ENCODE data around the gene SAMD4A.

DNA sequence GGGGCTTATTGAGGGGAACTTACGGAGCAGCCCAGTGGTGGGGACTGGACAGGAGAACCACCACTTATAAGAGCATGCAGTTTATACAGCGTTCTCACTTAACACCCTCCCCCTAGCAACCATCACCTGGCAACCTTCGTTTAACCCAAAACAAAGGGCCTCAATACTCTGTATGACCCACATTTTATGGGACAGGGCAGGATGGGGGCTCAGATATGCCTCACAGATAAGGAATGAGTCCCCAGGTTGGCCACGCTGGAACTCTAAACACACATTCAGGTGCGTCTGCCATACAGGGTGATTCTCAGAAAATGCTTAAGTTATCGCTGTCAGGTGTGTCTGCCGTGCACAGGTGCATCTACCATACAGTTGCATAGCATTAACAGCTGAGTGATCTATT, 236.5 kb downstream of the SAMD4A start:
- no peak for TF ChIP-seq POLR2A (IDR thresholded peaks at IDR 0.05)
- TF ChIP-seq, protein P1, sequence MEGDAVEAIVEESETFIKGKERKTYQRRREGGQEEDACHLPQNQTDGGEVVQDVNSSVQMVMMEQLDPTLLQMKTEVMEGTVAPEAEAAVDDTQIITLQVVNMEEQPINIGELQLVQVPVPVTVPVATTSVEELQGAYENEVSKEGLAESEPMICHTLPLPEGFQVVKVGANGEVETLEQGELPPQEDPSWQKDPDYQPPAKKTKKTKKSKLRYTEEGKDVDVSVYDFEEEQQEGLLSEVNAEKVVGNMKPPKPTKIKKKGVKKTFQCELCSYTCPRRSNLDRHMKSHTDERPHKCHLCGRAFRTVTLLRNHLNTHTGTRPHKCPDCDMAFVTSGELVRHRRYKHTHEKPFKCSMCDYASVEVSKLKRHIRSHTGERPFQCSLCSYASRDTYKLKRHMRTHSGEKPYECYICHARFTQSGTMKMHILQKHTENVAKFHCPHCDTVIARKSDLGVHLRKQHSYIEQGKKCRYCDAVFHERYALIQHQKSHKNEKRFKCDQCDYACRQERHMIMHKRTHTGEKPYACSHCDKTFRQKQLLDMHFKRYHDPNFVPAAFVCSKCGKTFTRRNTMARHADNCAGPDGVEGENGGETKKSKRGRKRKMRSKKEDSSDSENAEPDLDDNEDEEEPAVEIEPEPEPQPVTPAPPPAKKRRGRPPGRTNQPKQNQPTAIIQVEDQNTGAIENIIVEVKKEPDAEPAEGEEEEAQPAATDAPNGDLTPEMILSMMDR (IDR thresholded peaks at IDR 0.05) = no peak

Data from stomach (tissue), 4 donors.